Neural crest cell (in vitro differentiated cells): ENCODE data around the gene AKTIP. TPM values are rescaled to one million over a fixed set of nuclear protein-coding genes. Genes with fewer than 3 reads are reported as not detected.
A peak's percentile ranks its signal among the peaks of the same experiment; 100 is the strongest.

ENCODE experiments used
- DNase-seq: peaks from one replicate; pipeline ENCODE4 v3.0.0; 2021; ENCODE audit warnings: low read depth, mixed read lengths, low spot score
- H3K27ac Mint-ChIP-seq: one replicate; pipeline ENCODE4 v1.8.0; 2021; ENCODE audit warnings: mild to moderate bottlenecking, mixed read lengths; ENCODE audit not compliant: unreplicated experiment
- H3K27me3 Mint-ChIP-seq: 2 replicates; pipeline ENCODE4 v1.8.0; 2021; ENCODE audit warnings: low read depth, mild to moderate bottlenecking, mixed read lengths
- H3K36me3 Mint-ChIP-seq: 2 replicates; pipeline ENCODE4 v1.8.0; 2021; ENCODE audit warnings: low read depth, mild to moderate bottlenecking, mixed read lengths
- H3K4me1 Mint-ChIP-seq: 2 replicates; pipeline ENCODE4 v1.8.0; 2021; ENCODE audit warnings: mixed read lengths
- H3K4me3 Mint-ChIP-seq: one replicate; pipeline ENCODE4 v1.8.0; 2021; ENCODE audit warnings: mild to moderate bottlenecking, mixed read lengths
- H3K9me3 Mint-ChIP-seq: 2 replicates; pipeline ENCODE4 v1.8.0; 2021; ENCODE audit warnings: mixed read lengths
- CTCF ChIP-seq: fragments of 200-600 bp; sonication (generic); conservative IDR thresholded peaks from 2 replicates; pipeline ENCODE4 v1.5.0; 2021; ENCODE audit warnings: antibody characterized with exemption, mild to moderate bottlenecking
- total RNA-seq: library from RNA; stranded (reverse); gene quantifications from 2 replicates; pipeline ENCODE4 v1.2.1, GENCODE V29; 2021

The AKTIP gene
- total RNA-seq, 1 donor from 2014 or later: 21.0 TPM

DNA sequence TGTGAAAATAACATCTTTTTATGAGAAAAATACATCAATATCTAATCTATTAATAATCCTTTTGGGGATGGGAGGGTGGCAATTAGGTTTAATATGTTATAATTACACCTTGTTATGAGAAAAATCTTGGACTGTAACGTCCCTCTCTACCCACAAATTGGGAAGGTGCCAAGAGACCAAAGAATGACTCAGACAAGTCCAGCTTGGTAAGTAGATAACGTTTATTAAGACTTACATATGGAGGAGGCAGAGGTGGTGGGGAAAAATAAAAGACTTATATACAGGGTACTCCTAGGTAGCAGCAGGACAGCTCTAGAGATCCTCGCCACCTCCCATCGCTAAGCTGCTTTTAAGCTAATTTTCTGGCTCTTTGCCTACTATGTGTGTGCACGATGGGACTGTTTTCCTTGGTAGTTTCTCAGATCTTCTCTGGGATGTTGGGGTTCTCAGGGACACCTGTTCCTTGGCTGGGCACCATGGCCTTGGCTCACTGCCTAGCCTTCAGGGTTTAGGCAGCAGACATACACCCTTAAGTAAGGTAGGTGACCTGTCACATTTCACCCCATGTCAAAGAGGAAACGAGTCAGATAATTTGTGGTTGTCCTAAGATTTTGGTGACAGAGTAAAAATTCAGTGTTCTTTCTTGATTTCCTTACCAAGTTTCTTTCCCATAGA is 37.3 kb downstream of the AKTIP start:
- H3K9me3 Mint-ChIP-seq: no peaks in the 10 kb centered on the region
- peaks cover 5% of the 10 kb centered on the region for H3K36me3 Mint-ChIP-seq
- no peak overlapping the region for H3K4me3 Mint-ChIP-seq
- no peak for DNase-seq
- no peaks in the 10 kb centered on the region for H3K4me1 Mint-ChIP-seq
- no peak for TF ChIP-seq CTCF
- H3K27me3 Mint-ChIP-seq: no peaks in the 10 kb centered on the region
- no peak overlapping the region for H3K27ac Mint-ChIP-seq

DNA sequence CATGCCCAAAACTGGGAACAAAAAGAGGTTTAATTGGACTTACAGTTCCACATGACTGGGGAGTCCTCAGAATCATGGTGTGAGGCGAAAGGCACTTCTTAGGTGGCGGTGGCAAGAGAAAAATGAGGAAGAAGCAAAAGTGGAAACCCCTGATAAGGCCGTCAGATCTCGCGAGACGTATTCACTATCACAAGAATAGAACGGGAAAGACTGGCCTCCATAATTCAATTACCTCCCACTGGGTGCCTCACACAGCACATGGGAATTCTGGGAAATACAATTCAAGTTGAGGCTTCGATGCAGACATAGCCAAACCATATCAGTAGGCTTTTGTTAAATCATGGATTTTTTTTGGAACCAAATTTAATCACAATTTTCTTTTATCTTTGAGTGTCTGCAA is 44.4 kb downstream of the AKTIP start:
- Mint-ChIP-seq H3K4me1 (no peaks in the 10 kb centered on the region), H3K4me3 (no peak overlapping the region), H3K27me3 (no peaks in the 10 kb centered on the region), H3K9me3 (no peaks in the 10 kb centered on the region), H3K27ac (peak overlapping the region; percentile 53), H3K36me3 (peaks cover 16% of the 10 kb centered on the region)
- TF ChIP-seq CTCF: no peak
- no peak for DNase-seq

GRCh38 chr16:53457670-53458069 is 45.3 kb downstream of the AKTIP start:
- Mint-ChIP-seq H3K27ac (no peak overlapping the region), H3K4me1 (no peaks in the 10 kb centered on the region), H3K4me3 (no peak overlapping the region), H3K9me3 (no peaks in the 10 kb centered on the region), H3K36me3 (peaks cover 16% of the 10 kb centered on the region), H3K27me3 (no peaks in the 10 kb centered on the region)
- no peak for TF ChIP-seq CTCF
- no peak for DNase-seq

DNA sequence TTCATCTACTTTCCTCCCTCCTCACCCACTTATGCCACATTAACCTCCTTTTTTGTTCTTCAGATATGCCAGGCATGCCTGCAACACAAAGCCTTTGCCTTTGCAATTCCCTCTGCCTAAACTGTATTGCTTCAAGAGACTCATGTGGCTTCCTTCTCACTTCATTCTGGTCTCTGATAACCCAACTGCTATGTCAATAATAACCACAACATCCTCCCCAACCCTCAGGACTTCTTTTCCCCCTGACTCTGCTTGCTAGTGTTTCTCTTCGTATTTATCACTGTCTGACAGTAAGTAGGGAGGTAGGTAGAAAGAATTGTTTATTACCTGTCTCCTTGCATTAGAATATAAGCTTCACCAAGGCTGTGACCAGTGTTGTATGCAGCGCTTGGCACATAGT is 46.4 kb downstream of the AKTIP start:
- DNase-seq: no peak
- TF ChIP-seq CTCF: no peak
- no peak overlapping the region for H3K27ac Mint-ChIP-seq

DNA sequence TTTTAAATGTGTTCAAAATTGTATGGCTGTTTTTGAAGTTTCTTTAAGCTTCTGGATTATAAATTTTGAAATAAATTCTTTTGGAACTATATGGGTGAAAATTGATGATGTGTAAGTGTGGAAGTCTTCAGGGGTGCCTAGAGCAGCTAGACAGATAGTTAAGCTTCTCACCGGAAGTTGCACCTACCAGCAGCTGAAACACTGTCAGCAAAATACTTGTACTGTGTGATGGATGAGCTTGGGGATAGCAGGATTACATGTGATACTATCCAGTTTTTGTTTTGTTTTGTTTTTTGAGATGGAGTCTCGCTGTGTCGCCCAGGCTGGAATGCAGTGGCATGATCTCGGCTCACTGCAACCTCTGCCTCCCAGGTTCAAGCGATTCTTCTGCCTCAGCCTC is 49.1 kb downstream of the AKTIP start:
- Mint-ChIP-seq H3K36me3 (peaks cover 14% of the 10 kb centered on the region), H3K4me1 (no peaks in the 10 kb centered on the region), H3K27me3 (no peaks in the 10 kb centered on the region), H3K27ac (peak overlapping the region; percentile 83), H3K4me3 (no peak overlapping the region), H3K9me3 (no peaks in the 10 kb centered on the region)
- no peak for TF ChIP-seq CTCF
- DNase-seq: no peak

More for the DNA sequence above, 46.4 kb downstream of the AKTIP start:
- H3K4me3 Mint-ChIP-seq: no peak overlapping the region
- H3K4me1 Mint-ChIP-seq: no peaks in the 10 kb centered on the region
- H3K9me3 Mint-ChIP-seq: no peaks in the 10 kb centered on the region
- peaks cover 16% of the 10 kb centered on the region for H3K36me3 Mint-ChIP-seq
- H3K27me3 Mint-ChIP-seq: no peaks in the 10 kb centered on the region
